ENCODE measurements around the gene SBF2.

DNA sequence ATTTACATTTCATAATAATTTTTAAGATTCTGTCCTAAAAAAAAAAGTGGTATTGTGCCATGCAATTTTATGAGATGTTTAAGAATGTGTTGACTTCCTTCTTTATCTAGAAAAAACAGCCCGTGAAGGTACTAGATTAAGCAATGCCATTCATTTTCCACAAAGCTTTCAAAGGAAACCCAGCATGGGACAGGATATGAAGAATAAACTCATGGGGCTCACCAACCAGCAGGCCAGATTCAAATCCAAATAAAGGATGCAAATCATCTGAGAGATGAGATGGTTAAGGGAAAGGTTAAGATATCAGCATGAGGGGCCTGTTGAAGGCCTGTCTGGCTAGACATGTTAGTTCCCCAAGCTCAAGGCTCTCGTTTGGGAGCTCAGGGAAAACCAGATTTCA lies 431.0 kb downstream of the SBF2 start:
- TF ChIP-seq POLR2AphosphoS5 (IDR thresholded peaks at IDR 0.05) = no peak
- TF ChIP-seq, protein P1, sequence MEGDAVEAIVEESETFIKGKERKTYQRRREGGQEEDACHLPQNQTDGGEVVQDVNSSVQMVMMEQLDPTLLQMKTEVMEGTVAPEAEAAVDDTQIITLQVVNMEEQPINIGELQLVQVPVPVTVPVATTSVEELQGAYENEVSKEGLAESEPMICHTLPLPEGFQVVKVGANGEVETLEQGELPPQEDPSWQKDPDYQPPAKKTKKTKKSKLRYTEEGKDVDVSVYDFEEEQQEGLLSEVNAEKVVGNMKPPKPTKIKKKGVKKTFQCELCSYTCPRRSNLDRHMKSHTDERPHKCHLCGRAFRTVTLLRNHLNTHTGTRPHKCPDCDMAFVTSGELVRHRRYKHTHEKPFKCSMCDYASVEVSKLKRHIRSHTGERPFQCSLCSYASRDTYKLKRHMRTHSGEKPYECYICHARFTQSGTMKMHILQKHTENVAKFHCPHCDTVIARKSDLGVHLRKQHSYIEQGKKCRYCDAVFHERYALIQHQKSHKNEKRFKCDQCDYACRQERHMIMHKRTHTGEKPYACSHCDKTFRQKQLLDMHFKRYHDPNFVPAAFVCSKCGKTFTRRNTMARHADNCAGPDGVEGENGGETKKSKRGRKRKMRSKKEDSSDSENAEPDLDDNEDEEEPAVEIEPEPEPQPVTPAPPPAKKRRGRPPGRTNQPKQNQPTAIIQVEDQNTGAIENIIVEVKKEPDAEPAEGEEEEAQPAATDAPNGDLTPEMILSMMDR (IDR thresholded peaks at IDR 0.05) = no peak

Data from gastroesophageal sphincter (tissue), 3 donors.